H9 (cell line): ENCODE measurements around the gene GSE1. TPM values are rescaled to one million over a fixed set of nuclear protein-coding genes. Genes with fewer than 3 reads are reported as not detected.

Experiments
- DNase-seq: peaks from one replicate; pipeline ENCODE4 v3.0.0-alpha.2; 2017
- H2AFZ ChIP-seq: one replicate; pipeline ENCODE4 v1.6.1; 2013; ENCODE audit warnings: mild to moderate bottlenecking, low read length, control low read depth, moderate library complexity
- H2AK5ac ChIP-seq: 2 replicates; pipeline ENCODE4 v1.6.1; 2013; ENCODE audit warnings: low read length, control low read depth, mixed read lengths; ENCODE audit not compliant: insufficient read length
- H2BK120ac ChIP-seq: one replicate; pipeline ENCODE4 v1.6.1; 2013; ENCODE audit warnings: low read depth, mild to moderate bottlenecking, low read length, control low read depth, inconsistent platforms; ENCODE audit not compliant: poor library complexity, severe bottlenecking
- H2BK12ac ChIP-seq: 2 replicates; pipeline ENCODE4 v1.6.1; 2013; ENCODE audit warnings: low read length, control low read depth, mixed read lengths, low read depth; ENCODE audit not compliant: insufficient read length
- H2BK15ac ChIP-seq: 2 replicates; pipeline ENCODE4 v1.6.1; 2013; ENCODE audit warnings: low read depth, low read length, control low read depth
- H2BK20ac ChIP-seq: one replicate; pipeline ENCODE4 v1.6.1; 2013; ENCODE audit warnings: low read depth, mild to moderate bottlenecking, low read length, control low read depth, inconsistent platforms; ENCODE audit not compliant: poor library complexity, severe bottlenecking
- H2BK5ac ChIP-seq: 2 replicates; pipeline ENCODE4 v1.6.1; 2013; ENCODE audit warnings: low read length, control low read depth, mixed read lengths; ENCODE audit not compliant: insufficient read length
- H3K14ac ChIP-seq: 2 replicates; pipeline ENCODE4 v1.6.1; 2013; ENCODE audit warnings: low read length, control low read depth; ENCODE audit not compliant: insufficient read depth
- H3K18ac ChIP-seq: 2 replicates; pipeline ENCODE4 v1.6.1; 2013; ENCODE audit warnings: low read depth, mild to moderate bottlenecking, mixed read lengths, low read length, control low read depth; ENCODE audit not compliant: insufficient read length
- H3K23ac ChIP-seq: 2 replicates; pipeline ENCODE4 v1.6.1; 2013; ENCODE audit warnings: low read length, control low read depth, mixed read lengths, low read depth; ENCODE audit not compliant: insufficient read length
- H3K23me2 ChIP-seq: 2 replicates; pipeline ENCODE4 v1.6.1; 2013; ENCODE audit warnings: low read depth, mild to moderate bottlenecking, mixed read lengths, low read length, control low read depth; ENCODE audit not compliant: insufficient read length, poor library complexity, severe bottlenecking
- H3K27ac ChIP-seq: 2 replicates; pipeline ENCODE4 v1.5.1; 2013; ENCODE audit warnings: low read length, control low read depth, mixed read lengths, low read depth; ENCODE audit not compliant: insufficient read length
- H3K27me3 ChIP-seq: 2 replicates; pipeline ENCODE4 v1.6.1; 2013; ENCODE audit warnings: low read length, control low read depth, inconsistent platforms; ENCODE audit not compliant: insufficient read depth
- H3K4ac ChIP-seq: 2 replicates; pipeline ENCODE4 v1.6.1; 2013; ENCODE audit warnings: low read depth, mild to moderate bottlenecking, control low read depth, inconsistent platforms, low read length, moderate library complexity
- H3K4me1 ChIP-seq: 2 replicates; pipeline ENCODE4 v1.6.1; 2013; ENCODE audit warnings: low read length, control low read depth, inconsistent platforms; ENCODE audit not compliant: insufficient read depth
- H3K4me2 ChIP-seq: 2 replicates; pipeline ENCODE4 v1.6.1; 2013; ENCODE audit warnings: low read length, control low read depth, mixed read lengths; ENCODE audit not compliant: insufficient read length, insufficient read depth
- H3K56ac ChIP-seq: 2 replicates; pipeline ENCODE4 v1.6.1; 2013; ENCODE audit warnings: low read depth, mild to moderate bottlenecking, mixed read lengths, low read length, control low read depth; ENCODE audit not compliant: insufficient read length
- H3K79me1 ChIP-seq: 2 replicates; pipeline ENCODE4 v1.6.1; 2013; ENCODE audit warnings: low read depth, mild to moderate bottlenecking, moderate library complexity, low read length, control low read depth, inconsistent platforms; ENCODE audit not compliant: insufficient read depth, poor library complexity, severe bottlenecking
- H3K79me2 ChIP-seq: 2 replicates; pipeline ENCODE4 v1.6.1; 2013; ENCODE audit warnings: low read length, control low read depth, inconsistent platforms; ENCODE audit not compliant: insufficient read depth
- H3K9ac ChIP-seq: 2 replicates; pipeline ENCODE4 v1.6.1; 2013; ENCODE audit warnings: low read length, control low read depth, mixed read lengths; ENCODE audit not compliant: insufficient read length; ENCODE audit errors: extremely low read depth
- H3K9me3 ChIP-seq: one replicate; pipeline ENCODE4 v1.6.1; 2013; ENCODE audit warnings: low read depth, low read length, inconsistent platforms; ENCODE audit not compliant: control insufficient read depth
- H3T11ph ChIP-seq: one replicate; pipeline ENCODE4 v1.6.1; 2013; ENCODE audit warnings: mild to moderate bottlenecking, low read length, control low read depth, inconsistent platforms
- H4K20me1 ChIP-seq: one replicate; pipeline ENCODE4 v1.6.1; 2013; ENCODE audit not compliant: control insufficient read depth, insufficient read length, insufficient read depth
- H4K5ac ChIP-seq: 2 replicates; pipeline ENCODE4 v1.6.1; 2013; ENCODE audit warnings: low read depth, mild to moderate bottlenecking, mixed read lengths, low read length, control low read depth; ENCODE audit not compliant: insufficient read length
- H4K8ac ChIP-seq: replicated peaks from 2 replicates; pipeline ENCODE4 v1.6.1; 2013; ENCODE audit warnings: low read length, control low read depth, mixed read lengths, low read depth; ENCODE audit not compliant: insufficient read length
- H4K91ac ChIP-seq: 2 replicates; pipeline ENCODE4 v1.6.1; 2013; ENCODE audit warnings: low read depth, mild to moderate bottlenecking, moderate library complexity, mixed read lengths, low read length, control low read depth; ENCODE audit not compliant: insufficient read length
- H3K27ac Mint-ChIP-seq, 3 experiments: 2 replicates in 2 of 3; 3 replicates in 1 of 3; pipeline ENCODE4 v1.8.0; 2020 to 2021; ENCODE audit warnings: mixed read lengths in 3 of 3, mild to moderate bottlenecking in 1 of 3, moderate library complexity in 1 of 3
- H3K27me3 Mint-ChIP-seq: 2 replicates; pipeline ENCODE4 v1.8.0; 2021; ENCODE audit warnings: low read depth, mild to moderate bottlenecking, moderate library complexity, mixed read lengths
- H3K36me3 Mint-ChIP-seq, 3 experiments: 2 replicates in 2 of 3; 3 replicates in 1 of 3; pipeline ENCODE4 v1.8.0; 2020 to 2021; ENCODE audit warnings: low read depth in 3 of 3, mixed read lengths in 3 of 3; ENCODE audit not compliant: insufficient read depth in 1 of 3
- H3K4me1 Mint-ChIP-seq, 2 experiments: 2 replicates each; pipeline ENCODE4 v1.8.0; 2020; ENCODE audit warnings: mixed read lengths in 2 of 2
- H3K4me3 Mint-ChIP-seq, 2 experiments: 2 replicates in 1 of 2; 3 replicates in 1 of 2; pipeline ENCODE4 v1.8.0; 2020 to 2021; ENCODE audit warnings: mild to moderate bottlenecking in 2 of 2, mixed read lengths in 2 of 2, moderate library complexity in 1 of 2
- H3K9me3 Mint-ChIP-seq, 2 experiments: 2 replicates in 1 of 2; 3 replicates in 1 of 2; pipeline ENCODE4 v1.8.0; 2020; ENCODE audit warnings: mild to moderate bottlenecking in 2 of 2, mixed read lengths in 2 of 2, moderate library complexity in 1 of 2
- CTCF ChIP-seq: fragments of 200-600 bp; sonication (generic); conservative IDR thresholded peaks from 3 replicates; pipeline ENCODE4 v1.8.0; 2021; ENCODE audit warnings: antibody characterized with exemption, mild to moderate bottlenecking
- WGBS: extraction: QIAGEN DNeasy Blood & Tissue Kit; methylation state at CpG from one replicate; pipeline ENCODE4 v1.1.7; 2013; ENCODE audit warnings: missing lambda C conversion rate, low lambda C conversion rate, mixed read lengths; ENCODE audit not compliant: insufficient read length; ENCODE audit errors: extremely low coverage; 5-methylcytosine and 5-hydroxymethylcytosine counted together
- total RNA-seq: library from RNA; stranded (reverse); gene quantifications from 2 replicates; pipeline ENCODE4 v1.2.1, GENCODE V29; 2021

GSE1 gene
- total RNA-seq, 1 experiment from 2014 or later: 125 TPM

- H3K23me2 ChIP-seq: no peaks in the 10 kb centered on the region
Observed at GRCh38 chr16:85706449-85707034, 93.4 kb downstream of the GSE1 start.

More at GRCh38 chr16:85706449-85707034, 93.4 kb downstream of the GSE1 start:
- Mint-ChIP-seq H3K4me3 (no peak overlapping the region), H3K27me3 (peaks cover 8% of the 10 kb centered on the region), H3K27ac (no peak overlapping the region), H3K4me1 (peaks cover 7 to 9% of the 10 kb centered on the region in 2 experiments), H3K9me3 (peaks cover 0 to under 1% of the 10 kb centered on the region in 2 experiments; a peak in 2 of 5 replicates), H3K36me3 (peaks cover 0 to 1% (median 0%) of the 10 kb centered on the region in 3 experiments; a peak in 1 of 7 replicates)
- Histone ChIP-seq H2BK12ac (no peak overlapping the region), H3K9me3 (no peaks in the 10 kb centered on the region), H3K14ac (no peak overlapping the region; the same call in 1 of the 2 replicates), H3K27me3 (no peaks in the 10 kb centered on the region), H3K9ac (no peak overlapping the region), H3K56ac (no peak overlapping the region), H3K27ac (no peak overlapping the region), H4K5ac (no peak overlapping the region), H2BK120ac (no peak overlapping the region), H2BK5ac (no peak overlapping the region), H2AK5ac (no peak overlapping the region), H3K4me1 (no peaks in the 10 kb centered on the region), H3K79me1 (no peaks in the 10 kb centered on the region), H2AFZ (no peak overlapping the region), H4K91ac (no peak overlapping the region), H3K23ac (no peak overlapping the region), H4K8ac (no peak overlapping the region), H3K79me2 (no peaks in the 10 kb centered on the region), H3K4ac (no peak overlapping the region), H4K20me1 (no peaks in the 10 kb centered on the region), H2BK15ac (no peak overlapping the region), H3K18ac (no peak overlapping the region), H2BK20ac (no peak overlapping the region), H3K4me2 (no peak overlapping the region), H3T11ph (no peak overlapping the region)
- DNase-seq: no peak
- no CpG with 5 or more reads among the region's 11 CpGs for WGBS
- no peak for TF ChIP-seq CTCF
